ENCODE data around the gene NACC2. TPM values are rescaled to one million over a fixed set of nuclear protein-coding genes. Genes with fewer than 3 reads are reported as not detected.
A peak's percentile ranks its signal among the peaks of the same experiment; 100 is the strongest.

Gene NACC2, protein sequence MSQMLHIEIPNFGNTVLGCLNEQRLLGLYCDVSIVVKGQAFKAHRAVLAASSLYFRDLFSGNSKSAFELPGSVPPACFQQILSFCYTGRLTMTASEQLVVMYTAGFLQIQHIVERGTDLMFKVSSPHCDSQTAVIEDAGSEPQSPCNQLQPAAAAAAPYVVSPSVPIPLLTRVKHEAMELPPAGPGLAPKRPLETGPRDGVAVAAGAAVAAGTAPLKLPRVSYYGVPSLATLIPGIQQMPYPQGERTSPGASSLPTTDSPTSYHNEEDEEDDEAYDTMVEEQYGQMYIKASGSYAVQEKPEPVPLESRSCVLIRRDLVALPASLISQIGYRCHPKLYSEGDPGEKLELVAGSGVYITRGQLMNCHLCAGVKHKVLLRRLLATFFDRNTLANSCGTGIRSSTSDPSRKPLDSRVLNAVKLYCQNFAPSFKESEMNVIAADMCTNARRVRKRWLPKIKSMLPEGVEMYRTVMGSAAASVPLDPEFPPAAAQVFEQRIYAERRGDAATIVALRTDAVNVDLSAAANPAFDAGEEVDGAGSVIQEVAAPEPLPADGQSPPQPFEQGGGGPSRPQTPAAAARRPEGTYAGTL
- total RNA-seq (30.9 TPM), polyA plus RNA-seq (ENCODE audit: insufficient read depth, low read depth, low replicate concordance) (7.1 TPM)
- long read RNA-seq, donor 1, full-length matches to known transcripts: 3 of 3 reads
- long read RNA-seq, donor 1, partial matches to known transcripts: 0 of 3 reads
- long read RNA-seq, donor 1, other reads (novel, unspliced or antisense): 0 of 3 reads
- long read RNA-seq, donor 2, full-length matches to known transcripts: 1 of 1 reads
- long read RNA-seq, donor 2, partial matches to known transcripts: 0 of 1 reads
- long read RNA-seq, donor 2, other reads (novel, unspliced or antisense): 0 of 1 reads
- long read RNA-seq, donor 3, full-length matches to known transcripts: 1 of 1 reads
- long read RNA-seq, donor 3, partial matches to known transcripts: 0 of 1 reads
- long read RNA-seq, donor 3, other reads (novel, unspliced or antisense): 0 of 1 reads
- long read RNA-seq, donor 4, full-length matches to known transcripts: 1 of 1 reads
- long read RNA-seq, donor 4, partial matches to known transcripts: 0 of 1 reads
- long read RNA-seq, donor 4, other reads (novel, unspliced or antisense): 0 of 1 reads
- long read RNA-seq, donor 5: 0 reads
- long read RNA-seq, donor 6: 0 reads
- long read RNA-seq, donor 7, full-length matches to known transcripts: 3 of 39 reads
- long read RNA-seq, donor 7, partial matches to known transcripts: 1 of 39 reads
- long read RNA-seq, donor 7, other reads (novel, unspliced or antisense): 35 of 39 reads
- long read RNA-seq, donor 8, full-length matches to known transcripts: 1 of 1 reads
- long read RNA-seq, donor 8, partial matches to known transcripts: 0 of 1 reads
- long read RNA-seq, donor 8, other reads (novel, unspliced or antisense): 0 of 1 reads
- long read RNA-seq, donor 9, full-length matches to known transcripts: 1 of 1 reads
- long read RNA-seq, donor 9, partial matches to known transcripts: 0 of 1 reads
- long read RNA-seq, donor 9, other reads (novel, unspliced or antisense): 0 of 1 reads
- long read RNA-seq, donor 10, full-length matches to known transcripts: 1 of 1 reads
- long read RNA-seq, donor 10, partial matches to known transcripts: 0 of 1 reads
- long read RNA-seq, donor 10, other reads (novel, unspliced or antisense): 0 of 1 reads

DNA sequence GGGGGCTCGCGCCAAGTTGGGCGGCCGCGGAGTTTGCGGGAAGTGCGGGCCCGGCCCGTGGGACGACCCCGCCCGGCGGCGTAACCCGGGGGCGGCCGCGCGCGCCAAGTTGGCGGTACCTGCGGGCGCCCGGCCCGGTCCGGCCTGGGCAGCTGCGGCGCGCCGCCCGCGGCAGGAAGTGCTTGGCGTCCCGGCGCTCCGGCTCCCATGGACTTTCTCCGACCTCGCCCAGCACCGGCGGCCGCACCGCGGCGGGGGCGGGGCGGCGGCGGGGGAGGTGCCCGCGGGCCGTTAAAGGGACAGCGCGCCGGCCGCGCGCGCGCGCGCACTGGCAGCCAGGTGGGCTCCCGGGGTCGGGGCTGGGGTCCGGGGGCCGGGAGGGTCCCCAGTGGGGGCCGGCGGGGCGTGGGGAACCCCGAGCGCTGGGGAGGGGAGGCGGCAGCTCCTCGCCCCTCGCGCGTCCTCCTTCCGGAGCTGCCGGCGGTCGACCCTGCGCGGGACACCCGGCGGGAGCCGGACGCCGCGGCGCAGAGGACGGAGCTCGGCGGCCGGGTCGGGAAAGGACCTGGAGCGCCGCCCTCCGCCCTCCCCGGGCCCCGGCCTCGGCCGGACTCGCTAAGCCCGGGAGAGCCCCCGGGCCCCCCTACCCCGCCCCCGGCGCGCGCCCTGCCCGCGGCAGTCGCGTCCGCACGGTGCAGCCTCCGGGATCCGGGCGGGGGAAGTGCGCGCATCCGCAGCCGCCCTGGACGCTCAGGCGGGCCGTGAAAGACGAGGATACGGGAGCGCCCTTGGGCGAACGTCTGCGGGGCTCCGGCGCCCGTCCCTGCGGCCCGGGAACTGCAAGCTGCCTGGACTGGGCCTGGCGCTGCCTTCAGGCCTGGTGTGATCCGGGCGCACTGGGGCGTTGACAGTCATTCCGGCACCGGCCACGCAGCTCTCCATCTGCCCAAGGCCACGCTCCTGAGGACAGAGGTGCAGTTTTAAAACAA, at the start of gene NACC2:
TSS of gene NACC2 (minus strand) at position 220 of the 989 bp plus-strand sequence. CDS start 44,768 bp downstream, outside the sequence.
- peak in 4 of 5 donors; percentile 43 to 89 (median 64) for DNase-seq
- Histone ChIP-seq H3K27ac (ENCODE audit: low read depth in 2 of 2, low read length in 2 of 2) (peak within 1 kb of the TSS; percentile 63 to 88), H3K4me1 (ENCODE audit: control insufficient read depth in 2 of 3, insufficient read depth in 2 of 3, low read depth in 1 of 3, low read length in 3 of 3) (peaks cover 0 to 25% (median 21%) of the 10 kb centered on the region in 3 donors), H3K36me3 (ENCODE audit: control insufficient read depth in 2 of 3, insufficient read depth in 3 of 3, low read length in 3 of 3) (peaks cover 0 to 3% (median 0%) of the 10 kb centered on the region in 3 donors), H3K27me3 (ENCODE audit: control insufficient read depth, insufficient read depth, low read length) (no peaks in the 10 kb centered on the region), H3K4me3 (ENCODE audit: low read length in 3 of 3) (peak within 1 kb of the TSS; percentile 20 to 65 (median 25)), H3K9ac (ENCODE audit: low read length in 3 of 3) (peak within 1 kb of the TSS in 2 of 3 donors; percentile 71 to 75), H3K9me3 (ENCODE audit: control insufficient read depth in 2 of 3, insufficient read depth in 1 of 3, low read length in 3 of 3) (no peaks in the 10 kb centered on the region)
- no peak for FAIRE-seq
- TF ChIP-seq CTCF (IDR thresholded peaks at IDR 0.05; ENCODE audit: borderline replicate concordance, extremely low read depth, insufficient read depth): no peak
- intact Hi-C loops (cut with DNase I): no loop called here

GRCh38 chr9:136144450-136144849, 49.4 kb upstream of the NACC2 start:
- peak in 1 of 5 donors; percentile 66 for DNase-seq
- Histone ChIP-seq H3K4me3 (ENCODE audit: low read length in 3 of 3) (no peak overlapping the region), H3K9me3 (ENCODE audit: control insufficient read depth in 2 of 3, insufficient read depth in 1 of 3, low read length in 3 of 3) (no peaks in the 10 kb centered on the region), H3K4me1 (ENCODE audit: control insufficient read depth in 2 of 3, insufficient read depth in 2 of 3, low read depth in 1 of 3, low read length in 3 of 3) (no peaks in the 10 kb centered on the region), H3K9ac (ENCODE audit: low read length in 3 of 3) (no peak overlapping the region), H3K36me3 (ENCODE audit: control insufficient read depth in 2 of 3, insufficient read depth in 3 of 3, low read length in 3 of 3) (no peaks in the 10 kb centered on the region), H3K27ac (ENCODE audit: low read depth in 2 of 2, low read length in 2 of 2) (no peak overlapping the region), H3K27me3 (ENCODE audit: control insufficient read depth, insufficient read depth, low read length) (no peaks in the 10 kb centered on the region)
- no peak for FAIRE-seq
- TF ChIP-seq CTCF (IDR thresholded peaks at IDR 0.05; ENCODE audit: borderline replicate concordance, extremely low read depth, insufficient read depth): no peak
- intact Hi-C loops (cut with DNase I): no loop called here

Measured in kidney (tissue), 22 donors.